ENCODE results near the gene CABP4.

- TF ChIP-seq FOS (IDR thresholded peaks at IDR 0.05; ENCODE audit: borderline replicate concordance, insufficient read depth, low read length) (no peak), POLR2AphosphoS5 (IDR thresholded peaks at IDR 0.05; ENCODE audit: insufficient read depth, low read depth, low read length) (no peak), EZH2 (IDR thresholded peaks at IDR 0.05; ENCODE audit: borderline replicate concordance, low read depth, low read length, severe bottlenecking) (no peak), POLR2A (IDR thresholded peaks at IDR 0.05; ENCODE audit: low read depth, low read length) (no peak), MYC (IDR thresholded peaks at IDR 0.05; ENCODE audit: low read depth, low read length) (no peak), JUN (IDR thresholded peaks at IDR 0.05; ENCODE audit: borderline replicate concordance, insufficient read depth, insufficient read length, low read depth) (no peak), GATA2 (IDR thresholded peaks at IDR 0.05; ENCODE audit: insufficient read depth, insufficient read length, low read depth, low read length) (no peak)
- TF ChIP-seq, protein P1, sequence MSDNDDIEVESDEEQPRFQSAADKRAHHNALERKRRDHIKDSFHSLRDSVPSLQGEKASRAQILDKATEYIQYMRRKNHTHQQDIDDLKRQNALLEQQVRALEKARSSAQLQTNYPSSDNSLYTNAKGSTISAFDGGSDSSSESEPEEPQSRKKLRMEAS (IDR thresholded peaks at IDR 0.05; ENCODE audit: insufficient read depth, insufficient read length): no peak
- TF ChIP-seq, protein P2, sequence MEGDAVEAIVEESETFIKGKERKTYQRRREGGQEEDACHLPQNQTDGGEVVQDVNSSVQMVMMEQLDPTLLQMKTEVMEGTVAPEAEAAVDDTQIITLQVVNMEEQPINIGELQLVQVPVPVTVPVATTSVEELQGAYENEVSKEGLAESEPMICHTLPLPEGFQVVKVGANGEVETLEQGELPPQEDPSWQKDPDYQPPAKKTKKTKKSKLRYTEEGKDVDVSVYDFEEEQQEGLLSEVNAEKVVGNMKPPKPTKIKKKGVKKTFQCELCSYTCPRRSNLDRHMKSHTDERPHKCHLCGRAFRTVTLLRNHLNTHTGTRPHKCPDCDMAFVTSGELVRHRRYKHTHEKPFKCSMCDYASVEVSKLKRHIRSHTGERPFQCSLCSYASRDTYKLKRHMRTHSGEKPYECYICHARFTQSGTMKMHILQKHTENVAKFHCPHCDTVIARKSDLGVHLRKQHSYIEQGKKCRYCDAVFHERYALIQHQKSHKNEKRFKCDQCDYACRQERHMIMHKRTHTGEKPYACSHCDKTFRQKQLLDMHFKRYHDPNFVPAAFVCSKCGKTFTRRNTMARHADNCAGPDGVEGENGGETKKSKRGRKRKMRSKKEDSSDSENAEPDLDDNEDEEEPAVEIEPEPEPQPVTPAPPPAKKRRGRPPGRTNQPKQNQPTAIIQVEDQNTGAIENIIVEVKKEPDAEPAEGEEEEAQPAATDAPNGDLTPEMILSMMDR (IDR thresholded peaks at IDR 0.05; ENCODE audit: extremely low read depth in 1 of 2, insufficient read depth in 1 of 2, low read depth in 1 of 2, low read length in 2 of 2): no peak
Measured at GRCh38 chr11:67416416-67417335, 38.5 kb upstream of the CABP4 start.
